ENCODE measurements around the gene GTF2IRD1. TPM values are rescaled to one million over a fixed set of nuclear protein-coding genes. Genes with fewer than 3 reads are reported as not detected.

GTF2IRD1 gene
- total RNA-seq, 1 experiment from 2014 or later: 54.0 TPM

DNA sequence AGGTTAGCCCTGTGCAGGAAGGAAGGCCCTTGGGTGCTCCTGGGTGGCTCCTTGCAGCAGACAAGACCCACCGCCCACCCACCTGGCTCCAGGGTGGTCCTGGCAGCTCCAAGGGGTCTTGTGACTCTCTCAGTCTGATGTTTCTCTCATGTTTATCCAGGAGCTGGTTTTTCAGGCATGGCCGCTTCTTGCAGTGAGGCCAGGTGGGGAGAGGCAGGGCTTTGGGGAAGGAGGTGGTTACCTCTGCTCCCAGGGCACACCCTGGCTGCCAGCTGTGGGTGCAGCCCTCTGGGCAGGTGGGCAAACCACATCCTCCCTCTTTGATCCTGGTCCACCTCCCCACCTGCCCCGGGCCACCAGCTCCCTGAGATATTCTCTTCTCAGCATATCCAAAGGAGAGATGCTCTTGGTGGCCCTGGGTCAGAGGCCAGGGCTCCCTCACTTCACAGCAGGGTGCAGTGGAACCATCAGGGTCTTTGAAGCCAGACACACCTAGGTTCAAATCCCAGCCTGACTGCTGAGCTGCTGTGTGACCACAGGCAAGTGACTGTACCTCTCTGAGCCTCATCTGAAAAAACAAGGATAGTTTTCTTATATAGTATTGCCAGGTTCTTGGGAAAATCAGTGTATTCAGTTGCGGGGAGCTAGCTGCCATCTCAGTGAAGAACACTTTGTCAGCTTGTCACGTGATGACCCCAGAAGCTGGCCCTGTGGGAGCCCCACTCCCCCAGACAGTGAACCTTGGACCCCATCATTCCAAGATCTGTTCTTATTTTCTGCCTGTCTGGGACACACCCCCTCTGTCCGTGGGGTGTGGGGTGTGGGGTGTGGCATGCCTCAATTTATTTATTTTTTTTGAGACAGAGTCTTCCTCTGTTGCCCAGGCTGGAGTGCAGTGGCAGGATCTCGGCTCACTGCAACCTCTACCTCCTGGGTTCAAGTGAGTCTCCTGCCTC lies 11.5 kb downstream of the GTF2IRD1 start:
- TF ChIP-seq SIN3A (IDR thresholded peaks at IDR 0.05; ENCODE audit: borderline replicate concordance, insufficient read depth, low read depth, low read length): no peak
- no peak for TF ChIP-seq POLR2AphosphoS5 (IDR thresholded peaks at IDR 0.05; ENCODE audit: low read depth, low read length)
- TF ChIP-seq, protein P1, sequence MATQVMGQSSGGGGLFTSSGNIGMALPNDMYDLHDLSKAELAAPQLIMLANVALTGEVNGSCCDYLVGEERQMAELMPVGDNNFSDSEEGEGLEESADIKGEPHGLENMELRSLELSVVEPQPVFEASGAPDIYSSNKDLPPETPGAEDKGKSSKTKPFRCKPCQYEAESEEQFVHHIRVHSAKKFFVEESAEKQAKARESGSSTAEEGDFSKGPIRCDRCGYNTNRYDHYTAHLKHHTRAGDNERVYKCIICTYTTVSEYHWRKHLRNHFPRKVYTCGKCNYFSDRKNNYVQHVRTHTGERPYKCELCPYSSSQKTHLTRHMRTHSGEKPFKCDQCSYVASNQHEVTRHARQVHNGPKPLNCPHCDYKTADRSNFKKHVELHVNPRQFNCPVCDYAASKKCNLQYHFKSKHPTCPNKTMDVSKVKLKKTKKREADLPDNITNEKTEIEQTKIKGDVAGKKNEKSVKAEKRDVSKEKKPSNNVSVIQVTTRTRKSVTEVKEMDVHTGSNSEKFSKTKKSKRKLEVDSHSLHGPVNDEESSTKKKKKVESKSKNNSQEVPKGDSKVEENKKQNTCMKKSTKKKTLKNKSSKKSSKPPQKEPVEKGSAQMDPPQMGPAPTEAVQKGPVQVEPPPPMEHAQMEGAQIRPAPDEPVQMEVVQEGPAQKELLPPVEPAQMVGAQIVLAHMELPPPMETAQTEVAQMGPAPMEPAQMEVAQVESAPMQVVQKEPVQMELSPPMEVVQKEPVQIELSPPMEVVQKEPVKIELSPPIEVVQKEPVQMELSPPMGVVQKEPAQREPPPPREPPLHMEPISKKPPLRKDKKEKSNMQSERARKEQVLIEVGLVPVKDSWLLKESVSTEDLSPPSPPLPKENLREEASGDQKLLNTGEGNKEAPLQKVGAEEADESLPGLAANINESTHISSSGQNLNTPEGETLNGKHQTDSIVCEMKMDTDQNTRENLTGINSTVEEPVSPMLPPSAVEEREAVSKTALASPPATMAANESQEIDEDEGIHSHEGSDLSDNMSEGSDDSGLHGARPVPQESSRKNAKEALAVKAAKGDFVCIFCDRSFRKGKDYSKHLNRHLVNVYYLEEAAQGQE (IDR thresholded peaks at IDR 0.05; ENCODE audit: insufficient read depth in 1 of 2, low read depth in 2 of 2, low read length in 1 of 2): no peak
- TF ChIP-seq, protein P2, sequence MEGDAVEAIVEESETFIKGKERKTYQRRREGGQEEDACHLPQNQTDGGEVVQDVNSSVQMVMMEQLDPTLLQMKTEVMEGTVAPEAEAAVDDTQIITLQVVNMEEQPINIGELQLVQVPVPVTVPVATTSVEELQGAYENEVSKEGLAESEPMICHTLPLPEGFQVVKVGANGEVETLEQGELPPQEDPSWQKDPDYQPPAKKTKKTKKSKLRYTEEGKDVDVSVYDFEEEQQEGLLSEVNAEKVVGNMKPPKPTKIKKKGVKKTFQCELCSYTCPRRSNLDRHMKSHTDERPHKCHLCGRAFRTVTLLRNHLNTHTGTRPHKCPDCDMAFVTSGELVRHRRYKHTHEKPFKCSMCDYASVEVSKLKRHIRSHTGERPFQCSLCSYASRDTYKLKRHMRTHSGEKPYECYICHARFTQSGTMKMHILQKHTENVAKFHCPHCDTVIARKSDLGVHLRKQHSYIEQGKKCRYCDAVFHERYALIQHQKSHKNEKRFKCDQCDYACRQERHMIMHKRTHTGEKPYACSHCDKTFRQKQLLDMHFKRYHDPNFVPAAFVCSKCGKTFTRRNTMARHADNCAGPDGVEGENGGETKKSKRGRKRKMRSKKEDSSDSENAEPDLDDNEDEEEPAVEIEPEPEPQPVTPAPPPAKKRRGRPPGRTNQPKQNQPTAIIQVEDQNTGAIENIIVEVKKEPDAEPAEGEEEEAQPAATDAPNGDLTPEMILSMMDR (IDR thresholded peaks at IDR 0.05): no peak
- TF ChIP-seq TCF7L2 (IDR thresholded peaks at IDR 0.05; ENCODE audit: low read depth, low read length): no peak
- Histone ChIP-seq H3K27ac (ENCODE audit: low read length) (no peak overlapping the region), H3K27me3 (ENCODE audit: control insufficient read depth, insufficient read depth, low read length) (no peaks in the 10 kb centered on the region), H3K9me3 (ENCODE audit: control insufficient read depth, insufficient read depth, low read depth, low read length) (no peaks in the 10 kb centered on the region), H3K4me3 (ENCODE audit: low read depth in 2 of 2, low read length in 2 of 2) (no peak overlapping the region), H3K4me1 (ENCODE audit: control insufficient read depth, insufficient read depth, low read length) (peaks cover 14% of the 10 kb centered on the region), H3K36me3 (ENCODE audit: control insufficient read depth, insufficient read depth, low read length) (no peaks in the 10 kb centered on the region)
- in situ Hi-C loops (cut with HindIII; ENCODE audit: low pct_unique_long_range_greater_than_20kb, low sequenced_read_pairs): no loop called here
- DNase-seq (ENCODE audit: low read depth, low spot score) (no peak), ATAC-seq (no peak)
- intact Hi-C loops (cut with micrococcal nuclease; ENCODE audit: unreplicated experiment): no loop called here
- BruUV-seq (replicated peaks): no TSS peak
- ChIA-PET CTCF (no interaction called here), POLR2A (interaction anchor here (0.6 kb wide), 1 partner anchor 34 kb away, joined by 3 read pairs; no protein-coding TSS in a partner anchor)

DNA sequence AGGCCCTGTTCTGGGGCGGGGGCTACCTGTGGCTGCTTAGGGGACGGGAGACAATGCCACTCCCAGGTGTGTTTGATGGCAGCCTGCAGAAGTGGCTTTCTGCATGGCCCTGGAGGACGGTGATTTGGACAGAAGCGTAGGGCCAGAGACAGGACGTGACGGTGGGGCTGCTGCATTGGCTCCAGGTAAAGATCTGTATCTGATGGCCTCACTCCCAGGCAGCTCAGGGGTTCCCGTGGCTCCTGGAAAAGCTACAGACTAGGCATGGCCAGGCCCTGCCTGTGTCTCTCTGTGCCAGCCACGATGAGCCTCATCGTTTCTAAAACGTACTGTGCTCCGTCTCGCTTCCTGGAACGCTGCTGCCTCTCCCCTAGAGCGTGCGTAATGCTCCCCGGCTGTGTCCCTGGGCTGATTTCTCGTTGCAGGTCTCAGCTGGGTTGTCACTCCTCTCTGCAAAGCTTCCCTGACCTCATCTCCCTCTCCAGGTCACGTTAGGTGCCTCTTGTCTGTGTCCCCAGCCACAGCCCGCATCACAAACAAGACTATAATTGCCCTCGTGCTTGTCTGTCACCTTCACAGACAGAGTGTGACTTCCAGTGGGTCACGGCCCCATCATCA lies 12.6 kb downstream of the GTF2IRD1 start:
- peaks cover 14% of the 10 kb centered on the region for H3K4me1 ChIP-seq (ENCODE audit: control insufficient read depth, insufficient read depth, low read length)
- H3K4me3 ChIP-seq (ENCODE audit: low read depth in 2 of 2, low read length in 2 of 2): no peak overlapping the region
- no peak overlapping the region for H3K27ac ChIP-seq (ENCODE audit: low read length)
- H3K36me3 ChIP-seq (ENCODE audit: control insufficient read depth, insufficient read depth, low read length): no peaks in the 10 kb centered on the region
- peak; percentile 63 for ATAC-seq
- no TSS peak for BruUV-seq (replicated peaks)
- ChIA-PET CTCF (no interaction called here), POLR2A (no interaction called here)
- no peak for DNase-seq (ENCODE audit: low read depth, low spot score)
- TF ChIP-seq, protein P1 (IDR thresholded peaks at IDR 0.05; ENCODE audit: insufficient read depth in 1 of 2, low read depth in 2 of 2, low read length in 1 of 2): no peak
- TF ChIP-seq, protein P2 (IDR thresholded peaks at IDR 0.05): no peak
- TF ChIP-seq SIN3A (IDR thresholded peaks at IDR 0.05; ENCODE audit: borderline replicate concordance, insufficient read depth, low read depth, low read length) (no peak), POLR2AphosphoS5 (IDR thresholded peaks at IDR 0.05; ENCODE audit: low read depth, low read length) (no peak), TCF7L2 (IDR thresholded peaks at IDR 0.05; ENCODE audit: low read depth, low read length) (no peak)
- in situ Hi-C loops (cut with HindIII; ENCODE audit: low pct_unique_long_range_greater_than_20kb, low sequenced_read_pairs) (no loop called here), intact Hi-C loops (cut with micrococcal nuclease; ENCODE audit: unreplicated experiment) (no loop called here)
- H3K27me3 ChIP-seq (ENCODE audit: control insufficient read depth, insufficient read depth, low read length): no peaks in the 10 kb centered on the region
- H3K9me3 ChIP-seq (ENCODE audit: control insufficient read depth, insufficient read depth, low read depth, low read length): no peaks in the 10 kb centered on the region
